Iris pigment epithelial cell (primary cell): Measurements from ENCODE around the gene DNAAF2.

Experiments
- DNase-seq: peaks from one replicate; pipeline ENCODE4 v3.0.0-alpha.2; 2011; ENCODE audit warnings: low read depth

The DNAAF2 gene

DNA sequence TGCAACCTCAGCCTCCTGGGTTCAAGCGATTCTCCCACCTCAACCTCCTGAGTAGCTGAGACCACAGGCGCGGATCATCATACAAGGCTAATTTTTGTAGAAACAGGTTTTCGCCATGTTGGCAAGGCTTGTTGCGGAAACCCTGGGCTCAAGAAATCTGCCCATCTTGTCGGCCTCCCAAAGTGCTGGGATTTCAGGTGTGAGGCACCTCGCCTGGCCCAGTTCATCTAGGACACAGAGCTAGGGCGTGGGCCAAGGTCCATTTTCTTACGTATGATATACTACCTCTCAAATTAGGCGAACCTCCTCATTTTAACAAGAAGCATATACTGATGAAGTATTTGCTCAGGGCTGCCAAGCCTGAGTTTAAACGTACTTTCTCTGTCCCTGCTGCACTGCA lies 51.0 kb downstream of the DNAAF2 start:
- no peak for DNase-seq

GRCh38 chr14:49583629-49584028 lies 51.4 kb downstream of the DNAAF2 start:
- DNase-seq = no peak

GRCh38 chr14:49582113-49582977 lies 52.7 kb downstream of the DNAAF2 start:
- DNase-seq = no peak

DNA sequence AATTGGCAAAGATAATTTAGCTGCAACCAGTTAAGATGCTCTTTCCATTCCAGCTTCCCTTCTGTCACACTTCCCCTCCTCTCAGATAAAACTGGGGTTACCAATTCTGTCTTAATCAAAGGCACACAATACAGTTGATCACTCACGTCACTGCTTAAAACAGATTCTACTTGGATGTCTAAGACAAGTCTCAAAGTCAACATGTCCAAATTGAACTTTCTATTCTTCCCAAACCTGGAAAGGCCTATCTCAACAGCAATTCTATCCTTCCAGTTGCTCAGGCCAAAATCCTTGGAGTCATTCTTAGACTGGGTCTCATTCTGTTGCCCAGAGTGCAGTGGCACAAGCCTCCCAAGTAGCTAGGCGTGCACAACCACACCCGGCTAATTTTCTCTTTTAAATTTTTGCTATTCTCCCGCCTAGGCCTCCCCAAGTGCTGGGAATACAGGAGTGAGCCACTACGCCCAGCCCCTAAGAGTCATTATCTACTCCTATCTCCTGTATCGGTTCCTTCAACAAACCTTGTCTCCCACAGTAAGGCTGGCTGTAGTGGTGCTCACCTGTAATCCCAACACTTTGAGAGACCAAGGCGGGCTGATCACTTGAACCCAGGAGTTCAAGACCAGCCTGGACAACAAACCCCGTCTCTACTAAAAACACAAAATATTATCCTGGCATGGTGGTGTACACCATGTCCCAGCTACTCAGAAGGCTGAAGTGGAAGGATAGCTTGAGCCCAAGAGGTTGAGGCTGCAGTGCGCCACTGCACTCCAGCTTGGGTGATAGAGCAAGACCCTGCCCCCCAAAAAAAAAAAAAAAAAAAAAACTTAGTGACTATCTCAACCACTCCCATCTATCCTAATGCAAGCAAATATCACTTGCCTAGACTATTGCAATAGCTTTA lies 53.6 kb downstream of the DNAAF2 start:
- DNase-seq = no peak

GRCh38 chr14:49579841-49580240 lies 55.2 kb downstream of the DNAAF2 start:
- DNase-seq = no peak

DNA sequence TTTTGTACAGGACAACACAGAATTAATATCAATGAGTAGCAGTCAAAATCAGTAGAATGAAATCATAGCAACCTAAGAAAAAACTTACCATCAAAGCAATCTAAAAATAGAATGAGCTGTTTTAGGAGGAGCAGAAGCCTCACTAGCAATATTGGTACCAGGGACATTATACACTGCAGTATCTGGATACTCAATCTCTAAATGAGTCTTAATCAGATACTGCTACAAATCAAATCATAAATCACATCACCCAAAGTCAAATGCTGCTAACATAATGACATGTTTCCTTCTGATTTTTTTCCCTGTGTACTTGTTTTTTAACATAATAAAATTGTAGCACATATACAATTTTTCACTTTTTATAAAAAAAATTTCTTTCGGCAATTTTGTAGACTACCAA lies 56.9 kb downstream of the DNAAF2 start:
- DNase-seq = no peak
